H1 (cell line): Measurements from ENCODE around the gene ZBTB16. TPM values are rescaled to one million over a fixed set of nuclear protein-coding genes. Genes with fewer than 3 reads are reported as not detected.

Experiments used
- CTCF ChIA-PET: fragments of 300-600 bp; sonication (Branson Sonifier 250); formaldehyde crosslinking; loops from one replicate; lab custom pipeline; 2021; ENCODE audit not compliant: partially characterized antibody; lab: Charles Lee
- POLR2A ChIA-PET: fragments of 300-600 bp; sonication (Branson Sonifier 250); formaldehyde crosslinking; loops from one replicate; lab custom pipeline; 2021; ENCODE audit warnings: inconsistent platforms; ENCODE audit not compliant: partially characterized antibody; lab: Charles Lee
- DNase-seq, 2 experiments: peaks; one replicate each; pipeline versions ENCODE4 v3.0.0 to v3.0.0-alpha.2; 2010 to 2022; ENCODE audit warnings: low spot score in 2 of 2, low read depth in 1 of 2, mixed read lengths in 1 of 2
- FAIRE-seq: peaks from 2 replicates; lab custom pipeline; 2011; peaks lifted over from hg19 to GRCh38; lab: Jason Lieb, UNC
- H2AFZ ChIP-seq: 2 replicates; pipeline ENCODE4 v1.8.1; 2012; ENCODE audit warnings: low read length, inconsistent platforms
- H2AK5ac ChIP-seq: 2 replicates; pipeline ENCODE4 v1.6.1; 2013; ENCODE audit warnings: low read depth, low read length
- H2BK120ac ChIP-seq: replicated peaks from 2 replicates; pipeline ENCODE3; 2013; ENCODE audit warnings: low read depth, low read length, inconsistent platforms
- H2BK12ac ChIP-seq: 2 replicates; pipeline ENCODE4 v1.6.1; 2013; ENCODE audit warnings: low read depth, low read length
- H2BK15ac ChIP-seq: 2 replicates; pipeline ENCODE4 v1.6.1; 2013; ENCODE audit warnings: low read length
- H2BK20ac ChIP-seq: 2 replicates; pipeline ENCODE4 v1.6.1; 2013; ENCODE audit warnings: low read length
- H2BK5ac ChIP-seq: 2 replicates; pipeline ENCODE4 v1.6.1; 2013; ENCODE audit warnings: low read depth, low read length
- H3K14ac ChIP-seq: 2 replicates; pipeline ENCODE4 v1.6.1; 2013; ENCODE audit warnings: inconsistent platforms; ENCODE audit not compliant: insufficient read length
- H3K18ac ChIP-seq: 2 replicates; pipeline ENCODE4 v1.6.1; 2013; ENCODE audit warnings: low read length; ENCODE audit errors: extremely low read depth
- H3K23ac ChIP-seq: 2 replicates; pipeline ENCODE4 v1.6.1; 2013; ENCODE audit warnings: inconsistent platforms; ENCODE audit not compliant: insufficient read length
- H3K23me2 ChIP-seq: 2 replicates; pipeline ENCODE4 v1.6.1; 2013; ENCODE audit warnings: low read depth, low read length
- H3K27ac ChIP-seq: 2 replicates; pipeline ENCODE4 v1.6.1; 2011; ENCODE audit warnings: low read depth, low read length, inconsistent platforms
- H3K27me3 ChIP-seq, 4 experiments: replicated peaks in 1 of 4; 1 replicate in 1 of 4; 2 replicates in 3 of 4; pipeline versions ENCODE4 v1.6.1 to v1.8.1; 2011 to 2013; ENCODE audit warnings: low read length in 3 of 4, mild to moderate bottlenecking in 3 of 4, inconsistent platforms in 2 of 4, mixed read lengths in 2 of 4, moderate library complexity in 1 of 4; ENCODE audit not compliant: control insufficient read depth in 3 of 4, insufficient read depth in 3 of 4; ENCODE audit errors: extremely low read depth in 1 of 4
- H3K36me3 ChIP-seq, 4 experiments: 2 replicates each; pipeline versions ENCODE4 v1.6.1 to v1.8.1; 2011 to 2013; ENCODE audit warnings: mild to moderate bottlenecking in 4 of 4, low read length in 3 of 4, moderate library complexity in 2 of 4, control low read depth in 1 of 4, inconsistent platforms in 1 of 4; ENCODE audit not compliant: insufficient read depth in 4 of 4, control insufficient read depth in 2 of 4
- H3K4ac ChIP-seq: replicated peaks from 2 replicates; pipeline ENCODE3; 2013; ENCODE audit warnings: low read length, low read depth, mixed read lengths, inconsistent platforms; ENCODE audit not compliant: insufficient read length
- H3K4me1 ChIP-seq, 4 experiments: replicated peaks in 1 of 4; 1 replicate in 1 of 4; 2 replicates in 3 of 4; pipeline versions ENCODE4 v1.6.1 to v1.8.1; 2011 to 2013; ENCODE audit warnings: low read length in 3 of 4, inconsistent platforms in 2 of 4, mixed read lengths in 1 of 4; ENCODE audit not compliant: insufficient read depth in 4 of 4, control insufficient read depth in 3 of 4
- H3K4me2 ChIP-seq, 2 experiments: 2 replicates each; pipeline versions ENCODE4 v1.6.1 to v1.8.1; 2011 to 2013; ENCODE audit warnings: low read depth in 2 of 2, low read length in 2 of 2, control low read depth in 1 of 2, inconsistent platforms in 1 of 2, mild to moderate bottlenecking in 1 of 2; ENCODE audit not compliant: insufficient read depth in 1 of 2
- H3K4me3 ChIP-seq, 4 experiments: fragments of 200-600, 300-600 bp in 1 of 4; sonication (generic), shearing (Covaris generic), sonication (Bioruptor Twin) in 1 of 4; 2 replicates each; pipeline versions ENCODE4 v1.5.1 to v1.8.1; 2011 to 2016; ENCODE audit warnings: low read length in 4 of 4, low read depth in 3 of 4, control low read depth in 2 of 4, inconsistent platforms in 2 of 4, mild to moderate bottlenecking in 2 of 4, mixed read lengths in 1 of 4, moderate library complexity in 1 of 4; ENCODE audit not compliant: insufficient read depth in 2 of 4; ENCODE audit errors: extremely low read depth in 1 of 4
- H3K56ac ChIP-seq: replicated peaks from 2 replicates; pipeline ENCODE3; 2013; ENCODE audit warnings: low read depth, mild to moderate bottlenecking, mixed read lengths, low read length, inconsistent platforms; ENCODE audit not compliant: insufficient read length
- H3K79me1 ChIP-seq: 2 replicates; pipeline ENCODE4 v1.6.1; 2013; ENCODE audit warnings: low read depth, low read length, control low read depth
- H3K79me2 ChIP-seq, 2 experiments: 2 replicates each; pipeline versions ENCODE4 v1.6.1 to v1.8.1; 2012 to 2013; ENCODE audit warnings: low read length in 2 of 2, mild to moderate bottlenecking in 2 of 2, inconsistent platforms in 1 of 2; ENCODE audit not compliant: insufficient read depth in 2 of 2, control insufficient read depth in 1 of 2
- H3K9ac ChIP-seq, 4 experiments: replicated peaks in 1 of 4; 1 replicate in 1 of 4; 2 replicates in 3 of 4; pipeline versions ENCODE4 v1.6.1 to v1.8.1; 2011 to 2013; ENCODE audit warnings: low read depth in 3 of 4, low read length in 3 of 4, control low read depth in 2 of 4, mild to moderate bottlenecking in 2 of 4, moderate library complexity in 2 of 4, inconsistent platforms in 1 of 4; ENCODE audit errors: extremely low read depth in 1 of 4
- H3K9me3 ChIP-seq, 2 experiments: 2 replicates each; pipeline versions ENCODE4 v1.6.1 to v1.8.1; 2012 to 2013; ENCODE audit warnings: mild to moderate bottlenecking in 2 of 2, moderate library complexity in 2 of 2, control low read depth in 1 of 2, inconsistent platforms in 1 of 2, low read depth in 1 of 2, low read length in 1 of 2, mixed read lengths in 1 of 2; ENCODE audit not compliant: insufficient read depth in 2 of 2
- H4K20me1 ChIP-seq, 2 experiments: replicated peaks in 1 of 2; 2 replicates each; pipeline versions ENCODE3 to v1.8.1; 2011 to 2013; ENCODE audit warnings: inconsistent platforms in 2 of 2, low read length in 2 of 2, mild to moderate bottlenecking in 1 of 2; ENCODE audit not compliant: insufficient read depth in 2 of 2, control insufficient read depth in 1 of 2
- H4K5ac ChIP-seq: 2 replicates; pipeline ENCODE4 v1.6.1; 2013; ENCODE audit warnings: low read length, low read depth, mixed read lengths, inconsistent platforms; ENCODE audit not compliant: insufficient read length
- H4K8ac ChIP-seq: 2 replicates; pipeline ENCODE4 v1.8.0; 2013; ENCODE audit warnings: mild to moderate bottlenecking, moderate library complexity, low read length, inconsistent platforms; ENCODE audit not compliant: insufficient read depth; ENCODE audit errors: extremely low read depth
- H4K91ac ChIP-seq: replicated peaks from 2 replicates; pipeline ENCODE3; 2013; ENCODE audit warnings: low read length, mixed read lengths, inconsistent platforms; ENCODE audit not compliant: insufficient read length
- FOSL1 ChIP-seq: IDR thresholded peaks from 2 replicates; pipeline ENCODE4 v1.6.1; 2011; ENCODE audit warnings: mild to moderate bottlenecking, low read depth, low read length, moderate library complexity; ENCODE audit not compliant: insufficient read depth
- GABPA ChIP-seq: IDR thresholded peaks from 2 replicates; pipeline ENCODE4 v1.6.1; 2011; ENCODE audit warnings: mild to moderate bottlenecking, low read length, moderate library complexity, borderline replicate concordance; ENCODE audit not compliant: insufficient read depth
- JUN ChIP-seq: IDR thresholded peaks from 2 replicates; pipeline ENCODE4 v1.6.1; 2011; ENCODE audit warnings: low read depth, mild to moderate bottlenecking, improper control_type of control experiment, low read length
- SP1 ChIP-seq: IDR thresholded peaks from 2 replicates; pipeline ENCODE4 v1.6.1; 2011; ENCODE audit warnings: low read depth, low read length
- SRF ChIP-seq: IDR thresholded peaks from 2 replicates; pipeline ENCODE4 v1.6.1; 2011; ENCODE audit warnings: mild to moderate bottlenecking, low read depth, low read length, moderate library complexity
- WGBS, 2 experiments: shearing (Covaris generic) in 1 of 2; methylation state at CpG; one replicate each; pipeline versions ENCODE4 v1.1.6 to v1.1.7; 2013 to 2015; ENCODE audit warnings: low lambda C conversion rate in 2 of 2, mixed read lengths in 2 of 2, inconsistent platforms in 1 of 2, low coverage in 1 of 2, missing lambda C conversion rate in 1 of 2; ENCODE audit not compliant: insufficient replicate concordance in 2 of 2, insufficient coverage in 1 of 2, insufficient read length in 1 of 2; ENCODE audit errors: extremely low coverage in 1 of 2, missing lambda C conversion rate in 1 of 2; 5-methylcytosine and 5-hydroxymethylcytosine counted together
- polyA plus RNA-seq, 7 experiments: library from polyadenylated mRNA; depleted of rRNA in 3 of 7; stranded (reverse) in 5 of 7; unstranded in 2 of 7; fragments of >200 nt in 5 of 7; fragments of 200-250 nt in 2 of 7; gene quantifications; 1 replicate in 5 of 7; 2 replicates in 1 of 7; 4 replicates in 1 of 7; pipeline versions ENCODE4 v1.2.1 to v1.2.3, GENCODE V29; 2011 to 2013; ENCODE audit warnings: missing spikeins in 2 of 7, mixed read lengths in 2 of 7
- total RNA-seq: library from RNA; stranded (reverse); fragmentation: NEBNext Ultra II Directional; extraction: Animal tissue kit (Norgen Biotek cat#: 25700); gene quantifications from 2 replicates; pipeline ENCODE4 v1.2.1, GENCODE V29; 2021

ZBTB16 gene
- total and polyA plus RNA-seq, 2 of the 8 experiments (the other 6 are each of a cell fraction or from before 2014, with no cell fraction given) = 0.12 to 0.61 TPM

- no peaks in the 10 kb centered on the region for H3K36me3 ChIP-seq
- H2AFZ ChIP-seq = no peak overlapping the region
- H2BK15ac ChIP-seq = no peak overlapping the region
- no peak overlapping the region for H2AK5ac ChIP-seq
- no peaks in the 10 kb centered on the region for H3K79me1 ChIP-seq
- TF ChIP-seq JUN (no peak), GABPA (no peak), SP1 (no peak), FOSL1 (no peak), SRF (no peak)
- H4K5ac ChIP-seq = no peak overlapping the region
- no peak overlapping the region for H3K9ac ChIP-seq
- no peak overlapping the region for H2BK5ac ChIP-seq
- peaks cover 5 to 11% (median 9%) of the 10 kb centered on the region in 4 experiments for H3K4me1 ChIP-seq
- no peak for DNase-seq
- no peaks in the 10 kb centered on the region for H4K20me1 ChIP-seq
- no peak overlapping the region for H2BK20ac ChIP-seq
- ChIA-PET CTCF (interaction anchor here (0.6 to 1.8 kb wide), 9 partner anchors 9 to 185 kb away, joined by 3 to 8 read pairs (median 4); no protein-coding TSS in a partner anchor), POLR2A (no interaction called here)
- no peak overlapping the region for H3K27ac ChIP-seq
- no peak overlapping the region for H3K4me3 ChIP-seq
- no peaks in the 10 kb centered on the region for H3K23me2 ChIP-seq
- WGBS, 2 experiments = 75% methylated on average over 9 of the region's 9 CpGs; no CpG with 5 or more reads in 1 of the 2 experiments
- H3K27me3 ChIP-seq = peaks cover 3 to 35% (median 30%) of the 10 kb centered on the region in 4 experiments; a peak in 6 of 7 replicates
- H3K4me2 ChIP-seq = no peak overlapping the region
- H3K56ac ChIP-seq = no peak overlapping the region
- no peak overlapping the region for H2BK120ac ChIP-seq
- H3K14ac ChIP-seq = no peak overlapping the region
- no peak overlapping the region for H3K18ac ChIP-seq
- no peaks in the 10 kb centered on the region for H3K9me3 ChIP-seq
- no peak overlapping the region for H4K91ac ChIP-seq
- H4K8ac ChIP-seq = no peak overlapping the region
- FAIRE-seq = no peak
- no peak overlapping the region for H3K4ac ChIP-seq
- no peak overlapping the region for H2BK12ac ChIP-seq
- no peaks in the 10 kb centered on the region for H3K79me2 ChIP-seq
- no peak overlapping the region for H3K23ac ChIP-seq
Measured at GRCh38 chr11:114077482-114078305, 18.2 kb downstream of the ZBTB16 start.
